Left forelimb (tissue), 1 donor: ENCODE results near the gene ECT2L.

ENCODE experiments used
- DNase-seq: peaks from one replicate; pipeline ENCODE4 v3.0.0-alpha.2; 2018; ENCODE audit warnings: low spot score

ECT2L gene

GRCh38 chr6:138803861-138804260 lies 8.0 kb downstream of the ECT2L start:
- no peak for DNase-seq

- peak; percentile 76 for DNase-seq
These were observed 9.3 kb downstream of the ECT2L start for GRCh38 chr6:138805016-138805765.

GRCh38 chr6:138806889-138807288 lies 11.0 kb downstream of the ECT2L start:
- no peak for DNase-seq

GRCh38 chr6:138809677-138810076 lies 13.8 kb downstream of the ECT2L start:
- no peak for DNase-seq

DNA sequence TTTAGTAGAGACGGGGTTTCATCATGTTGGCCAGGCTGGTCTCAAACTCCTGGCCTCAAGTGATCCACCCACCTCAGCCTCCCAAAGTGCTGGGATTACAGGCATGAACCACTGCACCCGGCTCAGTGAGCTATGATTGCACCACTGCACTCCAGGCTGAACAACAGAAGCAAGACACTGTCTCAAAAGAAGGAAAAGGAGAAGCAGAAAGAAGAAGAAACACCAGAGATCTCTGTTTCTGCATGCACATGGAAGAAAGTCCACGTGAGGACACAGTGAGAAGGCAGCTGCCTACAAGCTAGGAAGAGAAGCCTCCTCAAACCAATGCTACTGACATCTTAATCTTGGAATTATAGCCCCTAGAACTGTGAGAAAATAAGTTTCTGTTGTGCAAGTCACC lies 16.0 kb downstream of the ECT2L start:
- no peak for DNase-seq

DNA sequence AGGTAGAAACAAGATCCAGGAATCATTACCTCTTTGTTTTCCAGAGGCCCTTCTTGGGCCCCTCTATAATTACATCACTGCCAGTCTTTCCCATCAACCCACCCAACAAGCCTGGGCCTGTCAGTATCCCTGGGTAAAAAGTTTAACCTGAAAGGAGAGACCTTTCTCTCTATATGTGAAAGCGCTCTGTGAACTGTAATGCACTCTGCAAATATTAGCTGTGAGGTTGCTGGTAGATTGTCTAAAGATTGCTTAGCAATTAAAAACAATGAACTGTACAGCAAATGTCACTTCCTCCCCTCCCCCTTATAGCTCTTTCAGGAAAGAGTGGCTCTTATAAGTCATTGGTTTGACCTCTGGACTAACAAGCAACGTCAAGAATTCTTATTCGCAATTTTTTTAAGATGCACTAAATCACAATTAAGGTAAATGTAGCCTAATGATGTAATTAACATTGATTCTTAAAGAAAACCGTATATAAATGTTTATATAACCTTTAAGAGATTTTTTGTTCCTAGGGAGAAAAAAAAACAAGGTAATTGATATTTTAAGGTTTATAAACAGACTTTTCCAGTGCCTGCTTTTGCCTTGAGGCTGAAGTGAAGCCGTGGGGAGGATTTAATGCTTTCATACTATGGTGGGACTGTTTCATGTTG lies 18.4 kb downstream of the ECT2L start:
- DNase-seq: no peak

- no peak for DNase-seq
These were observed 19.3 kb downstream of the ECT2L start for GRCh38 chr6:138815221-138815620.

DNA sequence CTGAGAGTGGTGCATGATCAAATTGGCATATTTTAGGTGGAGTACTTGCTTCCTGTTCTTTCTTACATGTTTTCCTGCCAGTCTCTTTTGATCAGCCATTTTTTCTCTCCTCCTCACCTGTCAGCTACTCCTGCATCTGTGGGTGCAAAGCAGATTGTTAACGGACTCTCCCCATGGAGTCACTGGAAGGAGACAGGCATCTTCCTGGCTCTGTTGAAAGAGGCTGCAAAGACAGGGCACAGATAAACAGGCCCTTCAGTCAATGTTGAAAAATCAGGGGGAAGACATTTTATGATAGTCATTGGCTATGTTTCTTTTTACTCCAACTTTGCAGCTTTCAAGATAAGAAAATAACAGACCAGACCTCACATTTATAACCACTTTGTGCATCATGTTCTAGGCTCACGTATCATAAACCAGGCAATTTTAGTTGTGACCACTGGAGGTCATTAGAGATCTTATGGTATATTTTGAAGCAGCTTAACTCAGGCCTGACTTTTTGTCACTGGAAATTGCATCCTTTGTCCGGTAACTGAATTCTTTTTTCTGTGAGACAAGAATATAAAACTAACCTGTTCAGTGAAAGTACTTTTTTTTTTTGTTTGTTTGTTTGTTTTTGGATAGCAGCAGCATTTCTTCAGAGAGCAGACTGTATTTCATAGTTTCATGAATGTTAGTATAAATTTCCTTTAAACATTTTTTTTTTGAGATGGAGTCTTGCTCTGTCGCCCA lies 20.1 kb downstream of the ECT2L start:
- no peak for DNase-seq

GRCh38 chr6:138817799-138818198 lies 21.9 kb downstream of the ECT2L start:
- no peak for DNase-seq

- no peak for DNase-seq
These were observed 22.8 kb downstream of the ECT2L start for GRCh38 chr6:138818496-138819194.

- no peak for DNase-seq
These were observed 25.6 kb downstream of the ECT2L start for GRCh38 chr6:138821519-138821918.

DNA sequence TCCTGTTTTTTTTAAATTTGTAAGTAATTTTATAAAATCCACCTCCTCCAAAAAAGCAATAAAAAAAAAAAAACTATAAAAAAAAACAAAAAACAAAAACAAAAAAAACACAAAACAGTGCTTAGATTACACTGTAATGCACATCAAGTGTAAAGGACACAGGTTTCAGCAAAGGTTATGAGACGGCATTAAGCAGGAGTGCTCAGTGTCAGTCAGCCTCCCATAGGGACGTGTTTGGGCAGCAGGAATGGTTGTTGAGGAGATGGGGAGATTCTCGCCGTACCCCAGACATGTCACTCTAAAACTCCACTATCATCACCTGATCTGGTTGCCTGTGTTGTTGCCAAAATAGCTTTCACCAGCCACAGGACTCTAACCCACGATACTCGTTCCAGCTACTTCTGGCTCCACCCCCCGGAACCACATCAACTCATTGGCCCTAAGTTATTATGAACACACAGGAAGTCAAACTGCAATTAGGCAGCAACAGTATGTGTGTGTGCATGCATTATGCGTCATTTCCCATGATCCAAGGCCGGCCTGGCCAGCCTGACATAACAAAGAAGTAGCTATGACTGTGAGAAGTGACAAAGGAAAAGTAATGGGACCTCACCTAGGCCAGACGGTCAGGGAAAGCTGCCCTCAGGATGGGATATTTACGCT lies 28.7 kb downstream of the ECT2L start:
- no peak for DNase-seq

DNA sequence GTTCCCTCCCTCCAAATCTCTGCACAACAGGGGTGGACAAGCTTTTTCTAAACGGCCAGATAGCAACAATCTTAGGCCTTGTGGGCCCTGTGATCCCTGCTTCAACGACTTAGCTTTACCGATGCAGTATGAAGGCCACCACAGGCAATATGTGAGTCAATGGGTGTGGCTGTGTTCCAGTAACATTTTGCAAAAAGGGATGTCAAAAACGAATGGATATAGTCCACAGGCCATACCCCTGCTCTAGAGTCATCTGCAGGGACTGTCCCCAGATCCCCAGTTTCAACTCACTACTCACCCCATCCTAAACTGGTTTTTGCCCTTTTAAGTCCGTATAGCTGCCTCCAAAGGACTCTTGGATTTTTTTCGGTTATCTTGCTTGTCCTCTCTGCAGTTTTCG lies 34.4 kb downstream of the ECT2L start:
- no peak for DNase-seq

GRCh38 chr6:138832182-138832581 lies 36.3 kb downstream of the ECT2L start:
- DNase-seq: no peak

GRCh38 chr6:138833816-138834539 lies 38.1 kb downstream of the ECT2L start:
- DNase-seq: no peak

DNA sequence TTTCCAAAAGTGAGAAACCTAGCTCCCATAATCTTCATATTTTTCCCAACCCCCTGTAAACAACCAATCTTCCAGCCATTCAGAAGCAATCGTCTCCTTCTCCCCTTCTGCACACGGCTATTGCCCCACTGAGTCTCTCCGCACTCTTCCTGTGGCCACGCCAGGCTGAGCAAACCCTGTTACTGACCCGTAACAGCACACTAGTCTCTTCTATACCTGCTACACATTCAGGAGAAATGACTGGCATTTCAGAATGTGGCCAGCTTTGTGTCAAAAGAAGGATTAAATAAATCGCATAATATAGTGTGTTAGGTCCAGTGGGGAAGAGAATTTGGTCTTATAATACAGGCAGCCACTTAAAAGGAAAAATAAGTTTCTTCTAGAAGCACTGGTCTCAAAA lies 41.4 kb downstream of the ECT2L start:
- no peak for DNase-seq

- DNase-seq: no peak
These were observed 48.3 kb downstream of the ECT2L start for GRCh38 chr6:138844192-138844591.

GRCh38 chr6:138847884-138848283 lies 52.0 kb downstream of the ECT2L start:
- no peak for DNase-seq

- no peak for DNase-seq
These were observed 52.6 kb downstream of the ECT2L start for GRCh38 chr6:138848461-138848860.

DNA sequence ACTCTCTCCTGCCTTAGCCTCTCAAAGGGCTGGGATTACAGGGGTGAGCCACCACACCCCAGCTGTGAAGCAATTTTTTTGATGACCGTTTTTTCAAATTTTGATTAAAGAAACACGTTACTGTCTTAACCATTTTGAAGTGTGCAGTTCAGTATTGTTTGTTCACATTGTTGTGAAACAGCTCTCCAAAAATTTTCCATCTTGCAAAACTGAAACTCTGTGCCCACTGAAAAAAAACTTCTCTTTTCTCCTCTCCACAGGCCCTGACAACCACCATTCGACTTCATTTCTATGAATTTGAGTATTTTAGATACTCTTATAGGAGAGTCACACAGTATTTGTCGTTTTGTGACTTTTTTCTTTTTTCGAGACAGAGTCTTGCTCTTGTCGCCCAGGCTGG lies 53.9 kb downstream of the ECT2L start:
- DNase-seq: no peak

GRCh38 chr6:138856654-138857053 lies 60.8 kb downstream of the ECT2L start:
- no peak for DNase-seq
